HG02623 (cell line): Measurements from ENCODE around the gene TIRAP.
A peak's percentile ranks its signal among the peaks of the same experiment; 100 is the strongest.

Experiments
- ATAC-seq: cut with Tn5 transposase; IDR thresholded peaks from one replicate; pipeline ENCODE4 v1.9.1; 2021; ENCODE audit warnings: moderate library complexity; ENCODE audit not compliant: unreplicated experiment

TIRAP gene

DNA sequence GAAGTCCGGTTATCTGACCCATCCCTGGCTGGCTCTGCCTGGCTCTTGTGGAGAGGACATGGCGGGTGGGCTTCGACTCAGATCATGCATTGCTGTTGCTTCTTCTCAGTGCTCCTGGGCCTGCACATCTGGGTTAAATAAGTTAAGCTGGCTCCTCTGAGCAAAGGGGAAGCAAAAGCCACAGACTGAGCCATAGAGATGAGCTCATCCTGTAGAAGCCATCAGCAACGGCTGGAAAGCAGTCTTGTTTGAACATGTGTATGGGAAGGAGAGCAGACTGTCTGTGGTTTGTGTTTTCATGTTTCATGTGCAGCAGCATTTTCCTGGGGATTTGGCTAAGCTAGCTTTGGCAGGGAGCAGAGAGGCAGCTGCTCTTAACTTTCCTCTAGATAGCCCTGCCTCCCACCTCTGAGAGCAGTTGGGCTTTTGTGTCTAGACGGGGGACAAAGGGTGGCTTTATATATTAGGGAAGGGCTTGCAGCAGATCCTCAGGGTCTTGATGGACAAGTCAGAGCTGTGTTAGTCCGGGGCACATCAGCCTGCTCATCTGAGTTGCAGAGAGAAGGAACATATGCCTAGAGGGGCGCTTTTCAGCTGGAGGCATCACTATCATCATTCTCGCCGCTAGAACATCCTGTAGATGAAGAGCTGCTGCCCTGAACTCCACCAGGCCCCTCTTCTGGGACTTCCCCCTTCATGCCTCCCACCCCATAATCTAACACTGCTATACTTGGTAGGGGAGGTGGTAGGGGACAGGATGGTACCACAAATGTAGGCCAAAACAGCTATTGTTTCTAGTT is 35.9 kb downstream of the TIRAP start:
- ATAC-seq = peak; percentile 88

DNA sequence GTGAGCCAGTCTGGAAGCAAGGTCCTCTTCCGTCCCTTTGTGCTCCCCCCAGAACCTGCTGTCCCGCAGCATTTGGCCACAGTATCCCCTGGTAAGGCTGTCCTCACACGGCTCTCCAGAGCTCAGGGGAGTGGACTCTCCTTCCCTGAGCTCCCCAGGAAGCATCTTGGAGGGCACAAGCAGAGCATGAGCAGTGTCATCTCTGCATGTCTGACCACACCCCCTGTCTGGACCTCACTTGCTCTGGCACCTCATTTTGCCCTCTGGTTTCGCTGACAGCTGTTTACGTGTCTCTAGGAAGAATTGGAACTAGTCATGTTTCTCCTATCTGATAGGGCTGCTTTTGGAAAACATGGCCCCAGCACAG is 36.5 kb downstream of the TIRAP start:
- no peak for ATAC-seq

DNA sequence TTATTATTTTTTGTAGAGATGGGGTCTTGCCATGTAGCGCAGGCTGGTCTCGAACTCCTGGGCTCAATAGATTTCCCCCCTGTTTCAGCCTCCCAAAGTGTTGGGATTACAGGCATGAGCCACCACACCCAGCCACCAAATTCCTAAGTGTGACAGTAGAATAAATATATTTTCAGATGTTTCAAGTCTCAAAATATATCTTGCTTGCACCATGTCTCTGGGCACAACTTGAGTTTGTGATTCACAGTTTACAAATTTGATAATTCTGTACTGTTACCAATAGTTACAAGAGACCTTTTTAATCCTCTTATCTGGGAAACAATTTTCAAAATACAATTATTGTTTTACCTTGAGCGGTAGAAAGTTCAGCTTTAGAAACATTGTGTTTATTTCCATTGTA is 40.1 kb downstream of the TIRAP start:
- no peak for ATAC-seq

DNA sequence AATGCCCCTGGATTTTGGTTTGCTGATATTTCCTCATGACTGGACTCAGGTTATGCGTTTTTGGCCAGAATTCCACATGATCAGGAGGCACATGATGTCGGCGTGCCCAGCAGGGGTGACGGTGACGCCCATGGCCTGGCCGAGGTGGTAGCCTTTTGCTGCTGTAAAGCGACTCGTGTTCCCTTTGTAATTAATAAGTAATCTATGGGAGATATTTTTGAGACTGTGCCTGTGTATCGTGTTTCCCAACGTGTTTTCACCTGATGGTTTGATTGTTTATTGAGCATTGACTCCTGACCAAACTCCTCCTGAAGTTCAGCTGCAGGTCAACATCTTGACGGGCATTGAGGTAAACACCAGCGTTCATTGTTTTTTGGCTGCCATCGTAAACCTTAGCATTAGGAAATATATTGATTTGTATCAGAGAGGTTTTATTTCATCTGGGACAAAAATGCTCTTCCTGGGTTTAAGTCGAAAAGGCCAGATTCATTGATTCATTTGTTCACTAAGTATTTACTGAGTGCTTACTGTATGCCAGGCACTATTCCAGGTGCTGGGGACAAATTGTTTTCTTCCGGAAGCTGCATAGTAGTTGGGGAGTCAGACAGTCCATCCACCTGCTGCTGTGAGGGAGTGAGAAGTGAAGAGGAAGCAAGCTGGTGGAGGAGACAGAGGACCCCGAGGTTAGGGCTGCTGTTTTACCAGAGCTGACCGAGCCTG is 44.5 kb downstream of the TIRAP start:
- no peak for ATAC-seq

DNA sequence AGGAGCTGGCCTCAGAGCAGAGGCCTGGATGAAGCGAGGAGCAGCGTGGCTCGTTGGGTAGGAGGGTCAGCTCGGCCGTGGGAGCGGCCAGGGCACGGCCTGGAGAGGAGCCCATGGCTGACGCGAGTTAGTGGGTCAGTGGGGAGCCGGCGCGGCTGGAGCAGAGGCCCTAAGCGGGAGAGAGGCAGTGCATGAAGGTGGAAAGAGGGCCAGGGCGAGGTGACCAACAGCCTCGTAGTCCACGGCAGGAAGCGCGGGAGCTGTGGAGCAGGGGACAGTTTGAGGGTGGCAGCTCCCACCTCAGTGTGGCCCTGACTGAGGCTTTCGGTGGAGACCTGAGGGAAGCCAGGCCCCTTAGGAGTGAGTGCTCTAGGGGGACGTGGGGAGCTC is 45.1 kb downstream of the TIRAP start:
- no peak for ATAC-seq

DNA sequence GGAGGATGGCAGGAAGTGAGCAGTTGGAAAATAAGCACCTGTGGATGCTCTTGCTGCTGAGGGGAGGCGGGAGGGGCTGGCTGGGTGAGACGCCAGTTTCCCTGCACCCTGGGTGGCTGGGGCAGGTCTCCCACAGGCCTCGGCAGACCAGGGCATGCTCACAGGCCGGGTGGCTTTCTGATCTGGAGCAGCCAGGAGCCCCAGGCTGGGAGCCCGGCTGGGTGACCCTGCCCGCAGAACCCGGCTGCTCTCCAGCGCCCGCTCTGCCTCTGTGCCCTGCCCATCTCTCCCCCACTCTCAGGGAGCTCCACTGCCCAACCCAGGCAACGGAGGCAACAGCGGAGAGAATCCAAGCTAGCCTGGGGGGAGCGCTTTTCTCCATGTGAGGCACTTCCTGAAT is 45.6 kb downstream of the TIRAP start:
- no peak for ATAC-seq

DNA sequence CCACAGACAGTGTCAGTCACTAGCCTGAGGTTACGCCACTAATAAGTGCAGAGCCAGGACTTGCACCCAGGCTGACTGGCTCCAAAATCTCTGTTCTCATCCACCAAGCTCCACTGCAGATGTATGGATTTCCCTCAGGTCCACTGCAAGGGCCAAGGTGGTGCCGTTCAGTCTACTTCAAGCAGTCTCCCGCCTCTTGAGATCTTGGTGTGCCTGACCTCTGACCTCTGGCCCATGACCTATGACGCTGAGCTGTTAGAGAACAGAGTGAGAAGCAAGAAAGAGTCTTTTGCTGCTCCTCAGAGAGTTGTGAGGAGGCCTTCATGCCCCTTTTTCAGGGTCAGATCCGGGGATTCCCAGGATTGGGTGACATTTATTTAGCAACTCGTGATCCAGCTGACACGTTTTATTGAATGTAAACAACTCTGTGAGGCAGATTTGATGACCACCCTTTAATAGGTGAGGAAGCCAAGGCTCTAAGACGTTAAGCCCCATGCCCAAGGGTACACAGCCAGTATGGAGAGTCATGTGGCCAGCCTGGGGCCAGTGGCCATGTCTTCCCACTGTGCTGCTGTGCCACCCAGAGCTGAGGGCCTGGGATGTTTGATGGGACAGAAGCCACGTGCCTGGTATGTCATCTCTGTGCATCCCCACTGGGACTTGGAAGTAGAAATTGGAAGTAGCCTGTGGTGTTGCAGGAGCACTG is 46.2 kb downstream of the TIRAP start:
- no peak for ATAC-seq

DNA sequence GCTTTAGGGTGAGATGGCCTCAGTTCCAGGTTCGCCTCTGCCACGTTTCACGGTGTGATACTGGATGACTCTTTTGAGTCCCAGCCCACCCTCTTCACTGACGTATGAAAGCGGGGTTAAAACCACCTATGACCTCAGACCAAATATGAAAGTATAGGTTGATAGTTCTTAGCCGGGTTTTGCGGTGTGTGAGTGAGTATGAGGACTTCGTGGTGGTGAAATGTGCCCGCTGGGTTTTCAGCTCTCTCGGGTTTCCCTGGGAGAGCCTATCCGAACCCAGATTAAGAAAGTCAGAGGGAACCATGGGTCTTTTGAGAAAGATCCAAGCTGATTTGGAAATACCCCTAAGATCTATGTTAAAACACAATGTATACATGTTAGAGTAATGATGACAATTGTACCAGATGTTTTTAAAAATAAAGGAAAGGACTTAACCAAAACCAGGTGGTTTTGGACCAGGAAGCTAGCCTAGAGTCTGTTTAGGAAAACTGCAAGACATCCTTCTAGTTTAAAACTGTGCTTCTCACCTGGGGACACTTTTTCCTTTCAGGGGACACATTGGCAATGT is 46.8 kb downstream of the TIRAP start:
- ATAC-seq = no peak

DNA sequence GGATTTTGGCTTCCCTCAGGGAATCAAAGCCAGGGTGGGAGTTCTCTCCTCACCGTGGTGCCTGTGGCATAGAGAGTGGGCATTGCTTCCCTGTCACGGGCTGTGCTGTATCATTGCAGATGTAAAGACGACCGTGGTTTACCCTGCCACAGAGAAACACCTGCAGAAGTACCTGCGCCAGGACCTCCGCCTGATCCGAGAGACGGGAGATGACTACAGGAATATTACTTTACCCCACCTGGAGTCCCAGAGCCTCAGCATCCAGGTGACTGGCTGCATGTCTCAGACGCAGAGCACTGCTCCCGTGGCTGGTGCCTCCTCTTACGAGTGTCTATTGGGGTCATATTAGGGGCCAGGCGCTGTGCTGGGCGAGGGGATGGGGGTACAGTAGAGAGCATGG is 48.4 kb downstream of the TIRAP start:
- no peak for ATAC-seq

DNA sequence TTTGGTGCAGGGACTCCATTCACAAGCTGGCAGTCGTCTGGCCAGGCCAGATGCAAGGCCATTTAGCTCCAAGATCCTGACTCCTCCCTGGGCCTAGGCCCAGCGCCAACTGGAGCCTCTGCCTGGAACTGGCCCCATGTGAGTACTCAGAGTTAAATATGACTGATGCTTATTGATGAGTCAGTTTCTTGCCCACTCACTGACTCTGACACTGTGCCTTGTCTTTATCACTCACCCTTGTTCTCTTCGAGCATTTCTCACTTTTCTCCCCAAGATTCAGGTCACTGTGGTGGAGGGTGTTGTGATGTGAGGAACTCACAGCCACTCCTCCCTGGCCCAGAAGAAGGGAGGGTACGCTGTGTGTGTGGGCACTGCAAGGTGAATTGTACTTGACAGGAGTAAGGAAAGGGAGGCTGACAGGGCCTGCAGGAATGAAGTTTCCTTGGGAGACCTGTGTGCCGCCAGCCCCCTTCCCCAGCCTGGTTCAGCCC is 49.4 kb downstream of the TIRAP start:
- ATAC-seq = no peak

DNA sequence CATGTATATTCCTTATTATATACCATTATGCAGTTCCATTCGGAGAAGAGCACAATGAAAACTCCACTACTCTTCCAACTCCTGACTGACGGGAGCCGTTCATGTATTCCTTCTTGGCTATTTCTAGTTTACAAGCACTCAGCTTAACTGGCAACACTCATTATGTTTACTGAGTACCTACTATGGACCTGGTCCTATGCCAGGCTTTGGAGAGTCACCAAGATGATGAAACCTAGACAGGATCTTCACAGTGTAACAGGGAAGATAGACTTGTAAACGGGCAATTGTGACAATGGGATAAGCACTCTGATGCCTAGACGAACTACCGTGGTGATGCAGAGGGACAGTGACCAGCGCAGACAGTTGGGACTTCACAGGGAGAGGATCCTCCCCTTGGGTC is 50.2 kb downstream of the TIRAP start:
- ATAC-seq = no peak

DNA sequence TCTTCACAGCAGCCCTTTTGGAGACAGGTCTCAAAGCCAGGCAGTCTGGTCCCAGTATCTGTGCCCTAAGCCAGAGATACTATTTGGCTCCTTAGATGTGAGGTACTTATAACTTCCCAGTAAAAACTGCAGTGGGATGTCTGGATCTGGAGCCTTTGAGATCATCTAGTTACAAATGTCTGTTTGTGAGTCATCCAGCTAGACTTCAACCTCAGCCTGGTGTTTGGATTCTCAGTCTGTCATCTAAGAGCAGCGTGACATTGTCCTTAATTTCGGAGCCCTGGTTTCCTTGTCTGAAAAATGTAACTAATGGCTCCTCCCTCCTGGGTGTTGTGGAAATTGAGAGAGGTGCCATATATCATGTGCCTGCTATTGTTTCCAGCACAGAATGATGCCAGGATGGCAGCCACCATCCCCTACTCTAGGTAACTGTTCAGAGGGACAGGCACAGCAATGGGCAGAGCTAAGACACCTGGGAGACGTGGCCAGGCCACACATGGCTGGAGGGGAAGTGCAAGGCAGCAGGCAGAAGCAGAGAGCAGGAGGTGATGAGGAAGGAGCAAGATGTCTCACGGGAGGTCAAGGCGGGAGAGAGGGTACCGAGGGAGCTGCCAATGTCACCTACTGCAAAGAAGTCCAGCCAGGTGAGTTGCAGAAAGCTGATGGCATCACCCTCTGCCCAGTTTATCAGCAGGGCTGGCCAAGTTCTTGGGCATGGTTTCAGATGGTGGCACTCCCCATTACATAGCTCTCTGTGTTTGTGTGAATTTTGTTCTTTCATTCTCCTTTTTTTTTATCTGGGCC is 52.0 kb downstream of the TIRAP start:
- ATAC-seq = no peak

DNA sequence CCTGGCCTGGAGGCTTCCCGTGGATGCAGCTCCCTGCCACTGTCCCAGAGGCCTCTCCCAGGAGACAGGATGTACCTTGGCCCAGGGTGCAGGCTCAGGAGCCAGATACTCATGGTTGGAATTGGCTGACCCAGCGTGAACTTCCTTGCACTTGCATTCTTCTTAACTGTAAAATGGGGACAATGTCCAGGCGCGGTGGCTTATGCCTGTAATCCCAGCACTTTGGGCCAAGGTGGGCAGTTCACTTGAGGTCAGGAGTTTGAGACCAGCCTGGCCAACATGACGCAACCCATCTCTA is 52.5 kb downstream of the TIRAP start:
- no peak for ATAC-seq

DNA sequence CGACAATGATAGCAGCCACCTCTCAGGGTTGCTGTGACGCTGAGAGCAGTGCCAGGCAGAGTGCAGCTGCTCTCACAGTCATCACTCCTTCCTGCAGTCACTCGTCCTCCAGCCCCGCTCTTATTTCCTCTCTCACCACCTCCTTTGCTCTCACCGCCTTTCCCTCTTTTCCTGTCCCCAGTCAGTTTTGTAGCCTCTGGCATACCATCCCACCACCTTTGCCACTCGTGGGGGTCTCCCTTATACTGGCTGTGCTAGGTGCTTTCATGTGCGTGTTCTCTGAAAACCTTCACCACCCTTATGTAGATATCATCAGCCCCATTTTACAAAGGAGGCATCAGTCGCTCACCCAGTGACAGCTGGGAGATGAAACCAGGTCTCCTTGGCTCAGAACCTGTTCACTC is 53.2 kb downstream of the TIRAP start:
- no peak for ATAC-seq

DNA sequence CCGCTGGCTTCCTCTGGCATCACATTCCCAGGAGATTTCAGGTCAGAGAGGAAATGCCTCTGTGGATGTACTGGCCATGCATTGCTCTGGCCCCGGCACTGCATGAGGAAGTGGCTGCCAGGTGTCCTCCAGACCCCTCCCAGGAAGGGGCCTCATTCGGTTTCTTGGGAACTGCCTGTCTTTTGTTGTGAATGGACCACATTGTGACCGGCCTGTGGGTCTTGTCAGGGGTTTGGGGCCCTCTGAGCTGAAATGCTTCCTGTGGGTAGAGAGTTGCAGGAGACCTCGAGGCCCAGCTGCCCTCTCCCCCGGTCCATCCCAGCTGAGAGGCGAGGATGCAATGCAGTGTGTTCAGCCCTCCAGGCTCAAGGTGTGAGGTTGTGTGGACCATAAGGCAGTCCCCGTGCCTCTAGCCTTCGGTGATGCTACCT is 53.8 kb downstream of the TIRAP start:
- no peak for ATAC-seq

DNA sequence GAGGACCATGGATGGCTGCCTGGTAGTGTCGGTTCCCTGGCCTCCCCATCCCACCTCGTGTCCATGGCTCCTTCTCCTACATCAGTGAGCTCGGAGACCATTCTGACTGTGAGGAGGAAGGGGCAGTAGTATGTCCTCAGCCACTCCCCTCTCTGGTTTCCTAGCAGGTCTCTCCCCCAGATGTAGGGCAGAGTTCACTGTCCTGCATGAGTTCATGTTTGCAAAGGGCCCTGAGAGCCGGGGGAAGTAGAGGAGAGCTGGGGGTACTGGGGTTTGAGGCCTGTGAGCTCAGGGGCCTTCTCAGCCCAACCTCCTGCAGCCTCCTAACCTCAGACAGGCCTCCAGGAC is 54.2 kb downstream of the TIRAP start:
- no peak for ATAC-seq

DNA sequence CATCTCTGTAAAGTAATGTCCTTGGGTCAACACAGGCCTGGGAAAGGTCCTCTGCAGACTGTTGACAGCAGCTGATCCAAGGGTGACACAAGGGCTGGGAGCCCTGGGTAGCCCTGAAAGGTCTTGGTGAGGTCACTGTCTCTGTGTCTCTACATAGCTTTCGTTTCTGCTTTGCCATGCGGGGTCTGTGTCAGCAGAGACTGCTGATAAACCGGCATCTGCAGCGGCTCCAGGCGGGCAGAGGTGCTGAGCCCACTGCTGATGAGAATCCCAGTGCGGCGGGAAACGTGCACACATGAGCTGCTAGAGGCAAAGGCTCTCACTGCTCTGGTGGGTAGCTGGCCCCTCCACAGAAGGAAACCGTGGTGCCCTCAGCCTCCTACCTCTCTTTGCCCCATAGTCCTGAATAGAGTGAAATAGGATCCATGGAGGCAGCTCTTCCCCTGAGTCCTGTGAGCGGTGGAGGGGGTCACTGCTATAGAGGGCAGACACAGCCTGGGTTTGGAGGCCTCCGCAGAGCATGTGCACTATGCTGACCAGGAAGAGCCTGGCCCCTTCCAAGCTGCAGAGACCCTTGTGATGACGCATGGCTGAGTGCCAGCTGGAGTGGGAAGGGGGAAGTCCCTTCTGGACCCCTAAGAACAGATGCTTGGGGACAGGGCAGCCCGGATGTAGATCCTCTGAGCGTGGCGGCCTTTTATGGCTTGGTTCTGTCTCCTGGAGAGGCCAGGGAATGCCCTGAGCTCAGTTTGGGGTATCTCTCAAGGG is 54.8 kb downstream of the TIRAP start:
- no peak for ATAC-seq

DNA sequence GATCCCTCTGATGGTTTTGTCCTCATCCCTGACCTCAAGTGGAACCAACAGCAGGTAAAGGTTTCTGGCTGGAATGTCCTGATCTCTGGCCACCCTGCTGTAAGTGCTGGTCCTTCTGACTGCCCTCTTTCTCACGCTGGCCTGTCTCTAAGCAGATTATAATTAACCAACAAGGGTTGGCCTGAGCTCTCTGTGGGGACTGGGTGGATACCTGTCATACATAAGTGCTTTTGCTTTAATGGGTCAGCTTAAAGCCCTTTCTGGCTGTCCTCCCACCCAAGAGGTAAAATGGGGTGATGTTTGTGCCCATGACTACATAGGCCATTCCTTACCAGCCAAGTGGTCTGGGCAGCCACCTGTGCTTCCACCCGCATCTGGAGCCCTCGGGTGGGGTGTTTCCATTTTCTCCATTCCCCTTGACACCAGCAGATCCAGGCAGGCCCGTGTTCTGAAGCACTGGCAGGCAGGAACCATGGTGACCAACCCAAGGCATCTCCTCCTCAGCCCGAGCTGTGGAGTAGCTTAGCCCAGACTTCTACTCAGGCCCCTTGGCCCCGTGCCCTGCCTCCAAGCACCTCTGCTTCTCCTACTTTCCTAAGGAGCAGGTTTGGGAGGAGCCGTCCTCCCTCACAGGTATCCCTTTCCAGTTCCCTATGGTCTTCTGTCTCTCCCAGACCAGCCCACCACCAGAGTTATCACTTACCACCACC is 55.6 kb downstream of the TIRAP start:
- no peak for ATAC-seq

DNA sequence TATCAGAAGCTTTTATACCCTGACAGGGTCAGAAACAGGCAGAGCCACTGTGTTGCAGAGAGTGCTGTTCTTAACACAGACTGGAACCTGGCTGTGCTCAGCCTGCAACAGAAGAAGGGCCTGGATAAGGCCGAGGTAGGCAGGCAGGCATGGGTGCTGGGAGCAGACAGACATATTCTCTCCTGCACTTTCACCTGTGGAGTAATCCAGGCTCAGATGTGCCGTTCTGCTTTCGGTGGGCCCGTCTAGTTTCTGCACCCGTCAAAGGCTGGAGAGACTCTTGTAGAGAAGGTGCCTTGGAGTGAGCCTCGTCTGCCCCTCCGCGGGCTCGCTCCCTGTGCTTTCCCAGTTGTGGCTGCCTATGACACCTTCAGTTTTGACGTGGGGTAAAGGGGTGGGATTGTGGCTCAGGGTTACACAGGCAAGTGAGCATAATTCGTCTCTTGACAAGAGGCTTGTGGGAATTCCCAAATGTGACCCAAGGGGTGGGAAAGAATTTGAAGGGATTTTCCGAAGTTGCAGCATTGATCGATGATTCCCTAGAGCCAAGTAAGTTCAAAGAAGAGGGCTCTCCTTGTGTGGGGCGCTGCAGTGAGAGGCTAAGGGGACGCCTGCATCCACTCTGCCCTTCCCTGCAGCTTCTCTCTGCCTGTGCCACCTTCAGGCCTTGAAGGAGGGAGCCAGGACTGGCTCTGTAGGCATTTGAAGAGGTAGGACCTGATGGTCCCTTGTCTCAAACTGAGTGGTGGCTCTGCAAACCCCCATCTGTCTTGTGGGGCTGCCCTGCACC is 56.4 kb downstream of the TIRAP start:
- ATAC-seq = no peak
